Amygdala (tissue), 56 donors: ENCODE measurements around the gene PHACTR3.

Source experiments
- DNase-seq, 56 donors: peaks; one replicate each; lab custom pipeline; 2025; lab: John Stamatoyannopoulos, UW

The PHACTR3 gene

DNA sequence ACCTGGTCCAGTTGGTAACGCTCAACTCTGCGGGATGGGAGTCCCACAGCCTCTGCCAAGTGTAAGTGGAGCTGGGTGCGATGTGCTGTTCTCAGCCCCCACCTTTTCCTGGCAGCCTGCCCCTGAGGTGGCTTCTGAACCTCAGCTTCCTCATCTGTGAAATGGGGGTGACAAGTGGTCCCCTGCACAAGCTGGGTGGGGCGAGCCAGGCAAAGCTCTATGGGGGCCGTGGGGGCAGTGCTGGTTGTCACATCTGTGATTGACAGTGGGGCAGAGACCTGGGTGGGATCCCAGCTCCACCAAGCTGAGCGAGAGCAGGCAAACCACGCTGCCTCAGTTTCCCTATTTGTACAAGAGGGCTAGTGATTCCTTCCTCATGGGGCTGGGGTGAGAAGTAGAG, 166.5 kb downstream of the PHACTR3 start:
- DNase-seq: no peak

DNA sequence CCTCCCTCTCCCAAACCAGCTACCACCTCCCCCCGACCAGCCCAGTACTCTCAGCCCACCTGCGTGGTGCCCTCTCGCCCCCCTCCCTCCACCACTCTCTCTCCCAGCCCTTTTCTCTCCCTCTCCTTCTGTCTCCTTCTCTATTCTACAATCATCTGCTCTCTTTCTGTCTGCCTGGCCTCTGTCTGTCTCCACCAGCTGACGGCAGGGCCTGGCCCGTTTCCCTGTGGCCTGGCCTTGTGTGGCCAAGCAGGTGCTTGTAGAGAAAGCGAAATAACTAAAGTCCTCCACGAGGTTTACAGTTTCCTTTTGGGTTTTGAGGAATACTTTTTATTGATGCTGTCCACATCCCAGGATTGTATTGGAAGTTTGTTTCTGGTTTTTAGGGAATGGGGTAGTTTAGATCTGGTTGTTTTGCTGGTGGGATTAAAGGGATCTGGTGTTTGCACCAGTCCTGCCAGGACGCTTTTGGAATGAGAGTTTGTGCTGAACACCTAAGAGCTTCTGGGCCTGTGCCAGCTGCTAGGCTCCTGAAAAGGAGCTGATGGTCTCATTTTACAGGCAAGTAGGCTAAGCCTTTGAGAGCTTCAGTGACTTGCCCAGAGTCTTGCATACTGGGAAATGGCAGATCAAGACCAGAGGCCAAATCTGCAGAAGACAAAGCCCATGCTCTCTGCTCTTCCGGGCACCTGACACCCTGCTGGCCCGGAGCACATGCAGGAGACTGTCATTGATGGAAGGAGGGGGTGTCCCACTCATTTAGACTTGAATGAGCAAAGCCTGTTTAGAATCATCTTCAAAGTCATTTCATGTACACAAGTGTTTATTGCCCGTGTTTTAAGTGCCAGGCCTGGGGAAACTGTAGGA, 167.4 kb downstream of the PHACTR3 start:
- peak in 4 of 56 donors; percentile 11 to 25 (median 20) for DNase-seq

DNA sequence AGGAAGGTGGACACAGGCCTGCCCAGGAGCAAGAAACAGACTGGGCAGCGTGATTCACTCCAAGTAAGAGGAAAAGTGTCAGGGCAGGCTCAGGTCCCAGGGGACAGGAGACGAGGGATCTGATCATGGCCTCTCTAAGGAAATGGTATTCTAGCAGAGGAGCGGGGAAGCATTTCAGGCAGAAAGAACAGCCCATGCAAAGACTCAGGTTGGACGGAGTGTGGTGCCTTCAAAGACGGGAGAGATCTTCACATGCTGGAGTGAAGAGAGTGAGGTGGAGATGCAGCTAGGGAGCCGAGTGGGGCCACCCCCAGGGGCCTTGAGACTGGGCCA, 168.0 kb downstream of the PHACTR3 start:
- no peak for DNase-seq

DNA sequence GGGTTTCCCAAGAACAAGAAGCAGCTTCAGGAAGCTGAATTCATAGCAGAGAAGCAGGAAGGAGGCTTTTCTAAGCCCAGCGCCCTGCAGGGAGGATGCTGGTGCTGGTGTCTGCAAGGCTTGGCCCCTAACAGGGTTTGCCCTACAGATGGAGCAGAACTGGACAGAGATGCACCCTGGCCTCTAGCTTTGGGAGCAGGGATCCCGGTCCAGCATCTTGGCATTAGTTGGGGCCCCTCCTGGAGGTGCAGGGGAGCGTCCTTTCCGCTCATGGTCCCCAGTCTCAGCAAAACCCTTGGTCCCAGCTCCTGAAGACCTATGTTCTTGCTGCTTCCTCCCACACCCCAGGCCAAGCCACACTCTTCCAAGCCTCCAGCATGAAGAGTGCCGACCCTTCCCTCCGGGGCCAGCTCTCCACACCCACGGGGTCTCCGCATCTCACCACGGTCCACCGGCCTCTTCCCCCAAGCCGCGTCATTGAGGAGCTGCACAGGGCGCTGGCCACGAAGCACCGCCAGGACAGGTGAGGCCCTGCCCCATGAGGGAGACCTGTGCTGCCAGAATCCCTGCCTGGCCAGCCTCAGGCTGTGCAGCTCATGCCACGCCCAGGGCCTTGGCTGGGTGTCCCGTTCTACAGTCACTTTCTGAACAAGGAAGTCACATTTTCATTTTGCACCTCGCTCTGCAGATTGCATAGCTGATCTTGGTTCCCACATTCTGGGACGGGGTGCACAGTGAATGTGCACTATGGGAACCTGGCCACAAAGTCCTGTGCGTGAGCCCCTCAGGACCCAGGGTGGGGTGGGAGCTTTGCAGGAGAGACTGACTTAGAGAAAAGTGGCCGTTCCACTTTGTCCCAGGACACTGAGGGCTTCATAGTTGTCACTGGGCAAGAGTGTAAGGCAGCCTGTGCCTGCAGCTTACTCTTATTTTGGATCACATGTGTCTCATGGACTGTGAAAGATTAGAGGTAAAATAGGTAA, 168.9 kb downstream of the PHACTR3 start:
- no peak for DNase-seq

DNA sequence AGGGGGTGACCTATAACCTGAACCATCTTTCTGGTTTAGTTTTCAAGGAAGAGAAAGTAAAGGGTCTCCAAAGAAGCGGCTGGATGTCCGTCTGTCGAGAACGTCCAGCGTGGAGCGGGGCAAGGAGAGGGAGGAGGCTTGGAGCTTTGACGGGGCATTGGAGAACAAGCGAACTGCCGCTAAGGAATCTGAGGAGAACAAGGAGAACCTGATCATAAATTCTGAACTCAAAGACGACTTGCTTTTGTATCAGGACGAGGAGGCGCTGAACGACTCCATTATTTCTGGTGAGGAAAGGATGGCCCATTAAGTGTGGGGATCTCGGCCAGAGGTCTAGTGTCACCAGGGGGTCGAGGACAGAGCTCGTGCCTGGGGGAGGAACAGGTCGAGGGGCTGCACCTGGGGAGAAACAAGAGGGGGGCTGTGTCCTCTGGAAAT, 169.9 kb downstream of the PHACTR3 start:
- no peak for DNase-seq

DNA sequence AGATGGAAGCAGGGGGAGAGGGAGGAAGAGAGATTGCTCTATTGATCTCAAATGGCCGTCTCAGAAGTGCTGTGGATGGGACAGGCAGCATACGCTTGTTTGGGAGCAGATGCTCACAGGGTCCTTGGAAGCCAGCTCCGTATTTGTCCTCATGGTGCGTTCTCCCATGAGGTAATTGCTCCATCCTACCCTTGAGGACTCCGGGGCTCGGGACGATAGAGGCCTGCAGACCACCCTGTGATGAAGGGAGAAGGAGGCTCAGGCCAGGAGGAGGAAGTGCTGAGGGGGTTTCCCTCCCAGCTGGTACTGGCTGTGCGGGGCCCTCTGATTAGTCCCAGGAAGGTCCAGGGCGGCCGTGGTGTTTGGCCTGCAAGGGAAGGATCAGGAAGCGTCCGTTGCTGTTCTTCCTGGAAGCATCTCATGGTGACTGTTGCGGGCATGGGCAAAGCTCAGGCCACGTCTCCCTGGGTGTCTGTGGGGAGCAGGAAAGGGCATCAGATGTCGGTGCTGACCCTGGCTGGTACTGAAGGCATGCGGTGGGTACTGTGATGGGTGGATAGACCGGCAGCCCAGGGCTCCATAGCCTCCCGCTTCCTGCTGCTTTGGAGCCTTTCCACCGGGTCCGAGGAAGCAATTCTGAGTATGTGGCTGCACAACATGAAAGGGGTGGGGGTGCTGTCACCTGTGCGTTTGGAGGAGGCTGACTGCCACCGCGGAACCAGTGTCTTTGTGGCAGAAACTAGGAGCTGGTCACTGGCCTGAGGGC, 170.8 kb downstream of the PHACTR3 start:
- DNase-seq: no peak

DNA sequence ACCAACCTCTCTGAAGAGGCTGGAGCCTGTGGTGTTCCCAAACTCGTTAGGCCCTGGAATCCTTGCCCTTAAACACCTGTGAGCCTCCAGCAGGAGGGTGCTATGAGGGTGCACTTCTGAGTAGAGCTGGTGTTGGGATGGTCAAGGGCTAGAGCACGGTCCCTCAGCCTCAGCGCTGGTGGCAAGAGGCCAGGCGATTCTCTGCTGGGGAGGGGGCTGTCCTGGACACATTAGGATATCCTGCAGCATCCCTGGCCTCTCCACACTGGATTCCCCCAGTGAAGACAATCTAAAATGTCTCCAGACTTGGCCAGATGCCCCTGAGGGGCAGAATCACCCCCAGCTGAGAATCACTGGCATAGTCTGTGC, 171.3 kb downstream of the PHACTR3 start:
- no peak for DNase-seq

DNA sequence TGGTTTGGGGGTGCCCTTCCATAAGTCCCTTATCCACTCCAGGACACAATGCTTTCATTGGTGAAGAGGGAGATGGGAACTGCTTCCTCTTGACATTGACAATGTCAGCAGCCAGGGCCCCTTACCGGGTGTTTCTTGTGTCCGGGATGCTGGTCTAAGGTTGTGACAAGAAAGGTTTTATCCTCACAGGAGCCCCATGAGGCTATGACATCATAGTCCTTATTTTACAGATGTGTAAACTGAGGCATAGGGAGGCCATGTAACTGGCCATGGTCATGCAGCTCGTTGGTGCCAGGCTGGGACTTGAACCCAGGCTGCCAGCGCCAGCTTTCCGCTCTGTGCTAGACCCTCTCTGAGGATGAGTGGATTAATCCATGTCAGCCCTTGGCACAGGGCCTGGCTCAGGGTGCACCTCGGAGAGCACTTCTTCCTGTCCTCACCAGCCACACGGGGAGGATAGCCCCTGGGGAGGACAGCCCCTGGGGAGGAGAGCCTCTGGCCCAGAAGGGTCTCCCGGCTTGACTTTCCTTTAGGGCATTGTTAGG, 171.8 kb downstream of the PHACTR3 start:
- DNase-seq: no peak

DNA sequence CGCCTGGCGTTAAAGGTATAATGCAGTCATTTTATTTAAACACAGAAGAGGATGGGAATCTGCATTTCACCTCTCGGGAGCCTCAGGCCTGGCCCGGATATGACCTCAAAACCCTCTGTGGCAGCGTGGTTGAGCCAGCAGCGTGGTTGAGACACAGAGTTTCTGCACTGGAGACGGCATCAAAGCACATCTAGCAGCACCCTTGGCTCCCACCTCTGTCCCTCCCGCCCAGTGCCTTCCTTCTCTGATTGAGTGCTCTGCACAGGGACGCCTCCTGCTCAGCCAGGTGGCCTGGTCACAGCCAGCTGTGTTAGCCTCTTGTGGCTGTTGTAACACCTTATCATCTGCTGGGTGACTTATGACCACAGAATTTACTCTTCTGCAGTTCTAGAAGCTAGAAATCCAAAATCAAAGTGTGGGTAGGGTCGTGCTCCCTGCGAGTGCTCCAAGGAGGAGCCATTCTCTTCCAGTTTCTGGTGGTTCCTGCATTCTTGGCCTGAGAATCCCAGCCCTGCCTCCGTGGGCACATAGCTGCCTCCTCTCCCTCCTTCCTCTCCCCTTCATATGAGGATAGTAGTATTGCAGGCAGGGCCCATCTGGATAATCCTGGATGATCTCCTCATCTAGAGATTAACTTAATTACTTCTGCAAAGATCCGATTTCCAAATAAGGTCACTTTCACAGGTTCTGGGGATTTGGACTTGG, 172.4 kb downstream of the PHACTR3 start:
- DNase-seq: no peak

DNA sequence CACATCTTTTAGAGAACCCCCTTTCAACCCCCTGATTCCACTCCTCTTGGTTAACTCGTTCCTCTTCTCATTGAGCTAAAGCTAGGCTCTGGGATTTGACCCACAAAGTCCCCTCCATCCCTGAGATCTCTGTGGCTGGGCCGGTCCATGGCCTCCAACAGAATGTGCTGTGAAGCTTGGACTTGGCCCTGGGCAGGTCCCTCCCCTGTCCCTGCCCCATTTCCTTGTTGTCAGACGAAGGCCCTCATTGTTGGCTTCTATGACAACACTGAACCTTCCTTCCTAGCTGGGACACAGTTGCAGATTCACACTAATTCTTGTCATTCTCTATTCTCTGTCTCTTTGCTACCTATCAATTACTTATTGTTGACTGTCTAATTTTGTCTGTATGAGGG, 173.0 kb downstream of the PHACTR3 start:
- DNase-seq: no peak

DNA sequence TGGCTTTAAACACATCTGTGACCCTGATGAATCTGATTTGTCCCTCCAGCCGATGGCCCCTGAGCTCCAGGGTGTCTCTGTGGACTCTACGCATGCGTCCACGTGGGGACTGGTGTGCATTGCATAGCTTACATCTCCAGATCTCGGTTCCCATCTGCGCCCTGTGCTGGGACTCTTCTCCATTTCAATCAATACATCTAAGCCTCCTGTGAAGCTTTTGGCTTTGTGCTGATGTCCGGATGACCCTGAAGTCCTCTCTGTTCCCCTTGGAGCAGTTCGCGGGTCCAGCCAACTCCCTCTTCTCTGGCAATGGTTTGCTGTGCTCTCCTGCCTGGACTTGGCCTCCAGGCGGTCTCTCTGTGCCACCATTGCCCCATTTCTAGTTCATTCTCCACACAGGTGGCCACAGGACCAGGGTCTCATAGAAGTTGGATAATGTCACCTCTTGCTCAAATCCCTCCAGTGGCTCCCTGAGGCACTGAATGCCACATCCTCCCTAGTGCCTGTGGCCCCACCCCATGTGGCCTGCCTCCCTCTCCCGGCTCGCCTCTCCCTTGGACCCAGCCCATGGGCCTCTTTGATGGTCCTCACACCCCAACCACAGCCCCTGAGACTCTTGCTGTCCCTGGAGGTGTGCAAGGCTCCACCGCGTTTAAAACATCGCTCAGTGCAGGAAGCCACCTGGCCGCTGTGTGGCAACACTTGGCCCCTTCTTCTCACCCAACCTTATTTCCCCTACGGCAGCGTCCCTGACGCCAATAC, 173.7 kb downstream of the PHACTR3 start:
- DNase-seq: no peak

DNA sequence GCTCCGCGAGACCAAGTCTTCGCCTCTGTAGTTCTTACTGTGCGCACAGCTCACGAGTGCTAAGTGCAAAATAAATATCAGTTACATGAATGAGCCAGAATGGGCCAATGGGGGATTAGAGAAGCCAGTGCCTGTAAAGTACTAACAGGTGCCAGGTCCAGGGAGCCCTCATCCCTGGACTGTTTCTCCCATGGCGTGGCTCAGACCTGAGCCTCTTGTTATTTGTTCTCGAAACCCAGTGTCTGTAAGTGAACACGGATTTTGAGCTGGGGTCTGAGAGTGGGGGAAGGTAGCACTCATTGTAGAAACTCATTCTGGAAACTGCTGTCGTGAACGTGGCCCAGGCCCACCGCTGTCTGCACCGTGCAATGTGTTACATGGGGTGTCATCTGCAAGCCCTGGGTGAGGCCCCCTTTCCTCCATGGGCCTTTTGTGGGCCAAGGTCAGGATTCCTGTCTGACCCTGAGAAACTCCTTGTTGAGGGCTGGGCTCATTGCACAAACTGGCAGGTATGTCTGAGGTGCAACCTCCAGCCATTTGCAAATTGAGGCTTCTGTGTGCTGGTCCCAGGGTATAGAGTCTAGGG, 174.4 kb downstream of the PHACTR3 start:
- DNase-seq: no peak

DNA sequence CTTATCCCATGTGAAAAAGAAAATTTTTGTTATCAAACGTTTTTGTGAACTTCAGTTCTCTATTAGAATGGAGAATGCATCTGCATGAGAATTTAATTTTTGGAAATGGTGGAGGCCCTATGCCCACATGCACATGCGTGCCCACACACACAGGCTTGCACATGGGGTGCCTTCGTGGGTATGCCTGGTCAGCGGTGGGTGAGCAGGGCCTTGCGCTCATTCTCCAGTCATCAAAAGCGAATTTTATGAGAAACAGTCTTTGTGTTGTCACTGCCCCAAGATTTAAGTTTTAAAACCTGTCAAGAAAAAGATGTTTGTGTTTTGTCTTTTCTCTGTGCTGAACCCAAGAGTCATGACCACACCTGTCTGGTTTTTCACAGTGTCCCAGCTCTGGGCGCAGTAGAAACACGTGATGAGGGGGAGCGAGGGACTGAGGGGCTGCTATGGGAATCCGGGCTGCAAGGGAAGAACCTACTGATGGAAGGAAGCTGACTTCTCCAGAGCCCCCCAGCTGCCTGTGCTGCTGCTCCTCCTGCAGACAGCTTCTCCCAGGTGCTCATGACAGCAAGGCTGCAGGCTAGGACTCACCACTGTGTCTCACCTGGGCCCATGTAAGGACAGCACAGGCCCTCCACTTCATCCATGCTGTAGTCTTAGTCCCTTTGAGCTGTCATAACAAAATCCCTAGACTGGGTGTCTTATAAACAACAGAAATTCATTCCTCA, 175.5 kb downstream of the PHACTR3 start:
- no peak for DNase-seq

DNA sequence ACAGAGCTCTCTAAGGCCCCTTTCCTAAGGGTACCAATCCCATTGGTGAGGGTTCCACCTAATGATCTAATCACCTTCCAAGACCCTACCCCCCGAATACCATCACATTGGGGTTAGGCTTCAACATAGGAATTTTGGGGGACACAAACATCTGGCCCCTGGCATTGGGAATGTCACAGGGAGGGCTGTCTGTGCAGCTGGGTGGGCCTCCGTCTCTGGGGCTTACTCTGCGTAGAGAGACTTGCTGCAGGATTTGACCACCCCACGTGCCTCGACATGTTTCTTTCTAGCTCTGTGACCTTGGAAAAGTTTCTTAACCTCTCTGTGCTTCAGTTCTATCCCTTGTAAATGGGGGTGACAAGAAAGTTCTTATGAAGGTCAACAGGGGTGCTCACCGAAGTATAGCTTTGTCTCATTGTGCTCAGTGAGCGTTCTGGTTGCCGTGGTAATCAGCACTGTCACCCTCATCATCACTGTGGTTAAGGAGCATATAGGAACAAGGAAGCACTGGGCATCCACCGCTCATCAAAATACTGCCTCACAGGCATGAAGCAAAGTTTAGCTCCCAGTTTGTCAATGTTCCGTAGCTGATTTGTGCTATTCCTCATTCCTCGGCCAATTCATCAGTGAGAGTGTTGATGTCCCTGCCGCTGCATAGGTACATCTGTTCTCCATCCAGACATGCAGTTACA, 176.3 kb downstream of the PHACTR3 start:
- no peak for DNase-seq

DNA sequence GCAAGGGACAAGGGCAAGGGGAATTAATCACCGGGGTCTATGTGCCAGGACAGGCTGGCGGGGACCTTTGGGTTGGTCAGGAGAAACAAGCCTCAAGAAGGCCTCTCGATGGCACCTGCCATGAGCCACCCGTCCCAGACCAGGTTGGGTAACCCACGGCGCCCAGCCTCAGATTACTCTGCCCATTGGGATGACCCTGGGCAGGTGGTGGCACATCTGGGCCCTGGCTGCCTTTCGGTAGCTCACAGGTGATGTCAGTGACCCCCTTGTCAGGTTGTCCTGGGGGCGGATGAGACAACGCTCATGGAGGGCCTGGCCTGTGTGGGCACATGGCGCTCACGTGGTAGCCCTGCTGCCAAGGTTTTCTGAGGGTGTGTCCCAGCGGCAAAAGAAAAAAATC, 176.9 kb downstream of the PHACTR3 start:
- no peak for DNase-seq

DNA sequence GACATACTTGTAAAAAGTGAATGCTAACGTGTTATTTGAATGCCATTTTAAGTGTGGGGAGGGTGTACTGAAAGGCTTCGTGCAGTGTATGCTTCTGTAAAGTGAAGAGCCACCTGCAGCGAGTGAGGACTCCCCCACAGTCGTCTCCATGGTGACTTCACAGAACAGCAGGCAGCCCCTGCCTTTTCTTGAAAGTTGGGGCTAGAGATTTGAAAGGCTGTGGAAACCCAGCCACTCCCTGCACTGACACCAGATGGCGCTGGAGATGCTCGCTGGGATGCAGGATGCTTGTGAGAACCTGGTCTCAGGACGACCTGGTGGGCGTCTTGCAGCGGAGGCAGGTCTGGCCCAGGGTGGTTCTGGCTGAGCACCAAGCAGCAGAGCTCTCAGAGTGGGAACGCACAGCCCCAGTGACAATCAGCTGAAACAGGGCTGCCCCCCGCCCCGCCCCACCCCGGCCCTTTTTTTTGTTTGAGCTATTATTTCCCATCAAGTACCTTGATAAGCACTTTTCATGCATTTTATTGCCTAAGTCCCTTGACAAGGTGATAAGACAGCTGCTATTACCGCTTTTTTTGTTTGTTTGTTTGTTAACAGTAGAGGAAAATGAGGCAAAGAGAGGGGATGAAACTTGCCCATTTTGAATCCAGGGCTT, 178.8 kb downstream of the PHACTR3 start:
- peak in 50 of 56 donors; percentile 11 to 77 (median 46) for DNase-seq

DNA sequence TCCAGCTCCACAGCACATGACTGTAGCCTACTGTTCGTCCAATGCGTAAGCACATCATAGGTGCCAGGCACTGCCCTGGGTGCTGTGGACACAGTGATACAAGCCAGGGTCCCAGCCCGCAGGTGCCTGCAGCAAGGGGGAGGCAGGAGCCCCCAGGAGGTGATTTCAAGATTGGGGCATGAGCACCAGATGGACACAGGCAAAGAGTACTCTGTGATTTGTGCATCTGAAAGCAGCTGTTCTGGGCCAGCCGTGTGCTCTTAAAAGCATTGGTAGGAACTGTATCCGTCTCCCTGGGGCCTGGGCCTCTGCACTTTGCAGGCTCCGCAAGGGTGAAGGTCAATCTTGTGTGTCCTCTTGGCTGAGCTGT, 179.3 kb downstream of the PHACTR3 start:
- DNase-seq: no peak
